ENCODE data around the gene CYS1. TPM values are rescaled to one million over a fixed set of nuclear protein-coding genes. Genes with fewer than 3 reads are reported as not detected.

Gene CYS1
- total and polyA plus RNA-seq, 2 of the 13 experiments (the other 11 are each of a cell fraction or from before 2014, with no cell fraction given) = 0.04 TPM; not detected in 1

DNA sequence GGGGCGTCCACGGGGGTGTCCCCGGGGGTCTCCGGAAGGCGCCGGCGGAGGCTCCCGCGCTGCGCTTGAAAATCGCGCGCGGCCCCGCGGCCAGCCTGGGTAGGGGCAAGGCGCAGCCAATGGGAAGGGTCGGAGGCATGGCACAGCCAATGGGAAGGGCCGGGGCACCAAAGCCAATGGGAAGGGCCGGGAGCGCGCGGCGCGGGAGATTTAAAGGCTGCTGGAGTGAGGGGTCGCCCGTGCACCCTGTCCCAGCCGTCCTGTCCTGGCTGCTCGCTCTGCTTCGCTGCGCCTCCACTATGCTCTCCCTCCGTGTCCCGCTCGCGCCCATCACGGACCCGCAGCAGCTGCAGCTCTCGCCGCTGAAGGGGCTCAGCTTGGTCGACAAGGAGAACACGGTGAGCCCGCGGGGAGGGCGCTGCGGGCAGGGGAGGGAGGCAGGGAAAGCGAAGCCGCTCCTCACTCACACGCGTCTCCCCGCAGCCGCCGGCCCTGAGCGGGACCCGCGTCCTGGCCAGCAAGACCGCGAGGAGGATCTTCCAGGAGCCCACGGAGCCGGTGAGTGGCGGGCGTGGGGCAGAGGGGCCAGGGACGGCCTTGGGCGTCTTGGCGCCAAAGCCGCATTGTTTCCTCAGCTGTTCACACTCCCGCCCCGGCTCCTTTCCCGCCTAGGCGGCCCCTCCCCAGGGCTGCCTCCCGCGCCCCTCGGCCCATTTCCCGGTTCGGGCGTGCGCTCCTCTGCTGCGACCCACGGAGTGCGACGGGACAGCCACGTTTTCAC is 42.5 kb upstream of the CYS1 start, which contains the start of gene RRM2 (continued):
- TF ChIP-seq, protein P1, sequence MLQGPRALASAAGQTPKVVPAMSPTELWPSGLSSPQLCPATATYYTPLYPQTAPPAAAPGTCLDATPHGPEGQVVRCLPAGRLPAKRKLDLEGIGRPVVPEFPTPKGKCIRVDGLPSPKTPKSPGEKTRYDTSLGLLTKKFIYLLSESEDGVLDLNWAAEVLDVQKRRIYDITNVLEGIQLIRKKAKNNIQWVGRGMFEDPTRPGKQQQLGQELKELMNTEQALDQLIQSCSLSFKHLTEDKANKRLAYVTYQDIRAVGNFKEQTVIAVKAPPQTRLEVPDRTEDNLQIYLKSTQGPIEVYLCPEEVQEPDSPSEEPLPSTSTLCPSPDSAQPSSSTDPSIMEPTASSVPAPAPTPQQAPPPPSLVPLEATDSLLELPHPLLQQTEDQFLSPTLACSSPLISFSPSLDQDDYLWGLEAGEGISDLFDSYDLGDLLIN (CRISPR knock-in tag; IDR thresholded peaks at IDR 0.05; ENCODE audit: borderline replicate concordance) = peak; percentile 92; the same call in 1 of the 2 replicates
- TF ChIP-seq ZNF562 (CRISPR knock-in tag; IDR thresholded peaks at IDR 0.05; ENCODE audit: borderline replicate concordance) = peak; percentile 93
- peak; percentile 85; the same call in 1 of the 2 replicates for TF ChIP-seq PCBP1 (IDR thresholded peaks at IDR 0.05; ENCODE audit: borderline replicate concordance, low read depth, low read length)
- 0 out of 2 replicates have a peak, but pooled peaks have one; percentile 31 for TF ChIP-seq ZFP37 (CRISPR knock-in tag; IDR thresholded peaks at IDR 0.05; ENCODE audit: borderline replicate concordance)
- peak; percentile 100 for TF ChIP-seq ARID4A (CRISPR knock-in tag; IDR thresholded peaks at IDR 0.05; ENCODE audit: borderline replicate concordance)
- TF ChIP-seq, protein P2, sequence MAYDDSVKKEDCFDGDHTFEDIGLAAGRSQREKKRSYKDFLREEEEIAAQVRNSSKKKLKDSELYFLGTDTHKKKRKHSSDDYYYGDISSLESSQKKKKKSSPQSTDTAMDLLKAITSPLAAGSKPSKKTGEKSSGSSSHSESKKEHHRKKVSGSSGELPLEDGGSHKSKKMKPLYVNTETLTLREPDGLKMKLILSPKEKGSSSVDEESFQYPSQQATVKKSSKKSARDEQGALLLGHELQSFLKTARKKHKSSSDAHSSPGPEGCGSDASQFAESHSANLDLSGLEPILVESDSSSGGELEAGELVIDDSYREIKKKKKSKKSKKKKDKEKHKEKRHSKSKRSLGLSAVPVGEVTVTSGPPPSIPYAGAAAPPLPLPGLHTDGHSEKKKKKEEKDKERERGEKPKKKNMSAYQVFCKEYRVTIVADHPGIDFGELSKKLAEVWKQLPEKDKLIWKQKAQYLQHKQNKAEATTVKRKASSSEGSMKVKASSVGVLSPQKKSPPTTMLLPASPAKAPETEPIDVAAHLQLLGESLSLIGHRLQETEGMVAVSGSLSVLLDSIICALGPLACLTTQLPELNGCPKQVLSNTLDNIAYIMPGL (CRISPR knock-in tag; IDR thresholded peaks at IDR 0.05; ENCODE audit: borderline replicate concordance in 1 of 2, low read depth in 1 of 2) = peak; percentile 9 to 47; a peak in 1 of 4 replicates
- TF ChIP-seq ZNF816 (CRISPR knock-in tag; IDR thresholded peaks at IDR 0.05; ENCODE audit: borderline replicate concordance) = peak; percentile 88; the same call in 1 of the 2 replicates
- peak; percentile 61; the same call in 1 of the 2 replicates for TF ChIP-seq KDM3A (CRISPR knock-in tag; IDR thresholded peaks at IDR 0.05; ENCODE audit: low read depth)
- TF ChIP-seq, protein P3, sequence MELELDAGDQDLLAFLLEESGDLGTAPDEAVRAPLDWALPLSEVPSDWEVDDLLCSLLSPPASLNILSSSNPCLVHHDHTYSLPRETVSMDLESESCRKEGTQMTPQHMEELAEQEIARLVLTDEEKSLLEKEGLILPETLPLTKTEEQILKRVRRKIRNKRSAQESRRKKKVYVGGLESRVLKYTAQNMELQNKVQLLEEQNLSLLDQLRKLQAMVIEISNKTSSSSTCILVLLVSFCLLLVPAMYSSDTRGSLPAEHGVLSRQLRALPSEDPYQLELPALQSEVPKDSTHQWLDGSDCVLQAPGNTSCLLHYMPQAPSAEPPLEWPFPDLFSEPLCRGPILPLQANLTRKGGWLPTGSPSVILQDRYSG (CRISPR knock-in tag; IDR thresholded peaks at IDR 0.05) = no peak
- no peak for TF ChIP-seq DNMT3B (CRISPR knock-in tag; conservative IDR thresholded peaks at IDR 0.05)
- TF ChIP-seq, protein P4, sequence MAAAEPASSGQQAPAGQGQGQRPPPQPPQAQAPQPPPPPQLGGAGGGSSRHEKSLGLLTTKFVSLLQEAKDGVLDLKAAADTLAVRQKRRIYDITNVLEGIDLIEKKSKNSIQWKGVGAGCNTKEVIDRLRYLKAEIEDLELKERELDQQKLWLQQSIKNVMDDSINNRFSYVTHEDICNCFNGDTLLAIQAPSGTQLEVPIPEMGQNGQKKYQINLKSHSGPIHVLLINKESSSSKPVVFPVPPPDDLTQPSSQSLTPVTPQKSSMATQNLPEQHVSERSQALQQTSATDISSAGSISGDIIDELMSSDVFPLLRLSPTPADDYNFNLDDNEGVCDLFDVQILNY (CRISPR knock-in tag; conservative IDR thresholded peaks at IDR 0.05) = peak; percentile 100
- TF ChIP-seq, protein P5, sequence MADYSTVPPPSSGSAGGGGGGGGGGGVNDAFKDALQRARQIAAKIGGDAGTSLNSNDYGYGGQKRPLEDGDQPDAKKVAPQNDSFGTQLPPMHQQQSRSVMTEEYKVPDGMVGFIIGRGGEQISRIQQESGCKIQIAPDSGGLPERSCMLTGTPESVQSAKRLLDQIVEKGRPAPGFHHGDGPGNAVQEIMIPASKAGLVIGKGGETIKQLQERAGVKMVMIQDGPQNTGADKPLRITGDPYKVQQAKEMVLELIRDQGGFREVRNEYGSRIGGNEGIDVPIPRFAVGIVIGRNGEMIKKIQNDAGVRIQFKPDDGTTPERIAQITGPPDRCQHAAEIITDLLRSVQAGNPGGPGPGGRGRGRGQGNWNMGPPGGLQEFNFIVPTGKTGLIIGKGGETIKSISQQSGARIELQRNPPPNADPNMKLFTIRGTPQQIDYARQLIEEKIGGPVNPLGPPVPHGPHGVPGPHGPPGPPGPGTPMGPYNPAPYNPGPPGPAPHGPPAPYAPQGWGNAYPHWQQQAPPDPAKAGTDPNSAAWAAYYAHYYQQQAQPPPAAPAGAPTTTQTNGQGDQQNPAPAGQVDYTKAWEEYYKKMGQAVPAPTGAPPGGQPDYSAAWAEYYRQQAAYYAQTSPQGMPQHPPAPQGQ (CRISPR knock-in tag; IDR thresholded peaks at IDR 0.05; ENCODE audit: borderline replicate concordance) = no peak; the same call in 1 of the 2 replicates
- TF ChIP-seq ZBTB26 (CRISPR knock-in tag; IDR thresholded peaks at IDR 0.05; ENCODE audit: borderline replicate concordance) = peak; percentile 38; the same call in 1 of the 2 replicates

All from HepG2 (cell line).